ENCODE data around the gene HOXC6.

HOXC6 gene

DNA sequence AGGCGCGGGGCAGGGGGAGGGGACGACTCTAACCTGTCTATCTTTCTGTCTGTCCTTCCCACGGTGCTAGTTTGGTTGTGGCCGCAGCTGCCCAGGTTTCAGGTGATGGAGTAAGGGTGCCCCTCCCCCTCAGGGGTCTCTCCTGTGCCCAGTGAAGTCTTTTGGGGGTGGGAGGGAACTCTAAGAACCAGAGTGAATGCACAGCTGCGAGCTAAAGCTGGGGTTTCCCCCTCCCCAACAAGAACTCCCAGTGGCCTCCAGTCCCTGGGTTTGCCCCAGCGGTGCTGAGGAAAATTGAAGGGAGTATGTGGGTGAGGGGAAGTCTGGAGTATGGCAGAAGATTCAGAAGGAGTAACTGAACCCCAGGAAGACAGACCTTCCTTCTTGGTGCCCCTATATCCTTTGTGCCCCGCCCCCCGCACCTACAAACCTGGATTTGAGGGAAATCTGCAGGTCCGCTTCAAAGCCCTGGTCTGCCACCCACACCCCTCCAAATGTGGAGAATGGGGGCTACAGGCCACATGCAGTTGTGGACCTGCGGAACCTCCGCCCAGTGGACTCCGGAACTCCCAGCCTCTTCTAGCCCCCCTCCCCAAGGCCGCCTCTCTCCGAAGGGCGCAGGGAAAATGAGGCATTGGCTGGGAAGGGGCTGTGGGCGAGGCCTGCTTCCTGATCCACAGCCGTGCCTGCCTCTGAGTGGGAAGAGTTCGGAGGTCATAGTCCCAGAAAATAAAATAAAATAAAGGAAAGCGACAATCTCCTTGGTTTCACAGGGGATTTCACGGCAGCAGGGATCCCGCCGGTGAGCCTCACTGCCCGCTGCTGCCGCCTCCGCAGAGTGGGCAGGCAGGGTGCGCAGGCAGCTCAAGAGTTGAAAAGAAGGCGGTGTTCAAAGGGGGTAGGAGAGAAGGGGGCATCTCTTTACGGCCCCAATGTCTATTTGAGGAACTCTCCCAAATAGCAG, 31.7 kb upstream of the HOXC6 start:
- peak; percentile 69 for DNase-seq (ENCODE audit: low spot score)
- in situ Hi-C loops (cut with MboI; ENCODE audit: low pct_unique_long_range_greater_than_20kb, low sequenced_read_pairs, unreplicated experiment) = no loop called here
- TF ChIP-seq, protein P1, sequence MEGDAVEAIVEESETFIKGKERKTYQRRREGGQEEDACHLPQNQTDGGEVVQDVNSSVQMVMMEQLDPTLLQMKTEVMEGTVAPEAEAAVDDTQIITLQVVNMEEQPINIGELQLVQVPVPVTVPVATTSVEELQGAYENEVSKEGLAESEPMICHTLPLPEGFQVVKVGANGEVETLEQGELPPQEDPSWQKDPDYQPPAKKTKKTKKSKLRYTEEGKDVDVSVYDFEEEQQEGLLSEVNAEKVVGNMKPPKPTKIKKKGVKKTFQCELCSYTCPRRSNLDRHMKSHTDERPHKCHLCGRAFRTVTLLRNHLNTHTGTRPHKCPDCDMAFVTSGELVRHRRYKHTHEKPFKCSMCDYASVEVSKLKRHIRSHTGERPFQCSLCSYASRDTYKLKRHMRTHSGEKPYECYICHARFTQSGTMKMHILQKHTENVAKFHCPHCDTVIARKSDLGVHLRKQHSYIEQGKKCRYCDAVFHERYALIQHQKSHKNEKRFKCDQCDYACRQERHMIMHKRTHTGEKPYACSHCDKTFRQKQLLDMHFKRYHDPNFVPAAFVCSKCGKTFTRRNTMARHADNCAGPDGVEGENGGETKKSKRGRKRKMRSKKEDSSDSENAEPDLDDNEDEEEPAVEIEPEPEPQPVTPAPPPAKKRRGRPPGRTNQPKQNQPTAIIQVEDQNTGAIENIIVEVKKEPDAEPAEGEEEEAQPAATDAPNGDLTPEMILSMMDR (IDR thresholded peaks at IDR 0.05; ENCODE audit: extremely low read depth, insufficient read depth, missing control alignments) = no peak

DNA sequence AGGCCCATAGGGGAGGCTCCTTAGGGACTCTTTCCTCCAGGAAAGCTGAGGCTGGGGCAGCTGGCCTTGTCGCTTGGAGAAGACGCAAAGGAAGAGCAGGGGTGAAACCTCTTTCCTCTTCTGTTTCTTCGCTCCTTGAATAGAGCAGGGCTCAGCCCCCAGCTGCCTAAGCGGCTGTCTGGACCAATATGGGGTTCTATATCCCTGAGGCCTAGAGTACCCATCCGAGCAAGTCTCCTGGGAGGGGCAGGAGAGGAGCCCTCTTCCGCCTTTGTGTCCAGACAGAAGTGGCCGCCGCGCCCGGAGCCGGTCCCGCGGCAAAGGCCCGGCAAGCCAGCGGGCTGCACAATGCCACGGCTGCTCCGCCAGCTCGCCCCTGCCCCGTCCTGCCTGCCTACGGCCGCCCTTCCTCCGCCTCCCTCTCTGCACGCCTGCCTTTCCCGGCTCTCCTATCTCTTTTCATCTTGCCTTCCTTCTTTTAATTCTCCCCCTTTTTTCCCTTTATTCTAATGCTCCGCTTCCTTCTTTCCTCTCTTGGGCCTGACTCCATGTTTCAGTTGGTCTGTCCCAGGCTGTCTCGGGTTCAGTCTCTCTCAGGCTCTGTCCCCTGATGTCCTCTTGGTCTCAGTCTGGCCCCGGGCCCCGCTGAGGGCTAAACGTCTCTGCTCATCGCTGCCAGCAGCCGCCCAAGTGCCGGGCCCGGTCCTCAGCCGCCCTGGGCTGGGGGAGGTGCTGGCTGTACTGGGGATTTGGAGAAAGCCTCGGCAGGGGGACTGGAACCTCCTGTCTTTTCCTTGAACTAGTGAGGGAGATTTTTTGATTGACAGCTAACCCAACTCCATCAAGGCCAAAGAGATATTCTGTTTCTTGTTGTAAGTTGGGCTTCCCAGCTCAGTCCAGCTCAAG, 30.8 kb upstream of the HOXC6 start:
- no peak for DNase-seq (ENCODE audit: low spot score)
- TF ChIP-seq, protein P1 (IDR thresholded peaks at IDR 0.05; ENCODE audit: extremely low read depth, insufficient read depth, missing control alignments) = no peak
- in situ Hi-C loops (cut with MboI; ENCODE audit: low pct_unique_long_range_greater_than_20kb, low sequenced_read_pairs, unreplicated experiment) = no loop called here

DNA sequence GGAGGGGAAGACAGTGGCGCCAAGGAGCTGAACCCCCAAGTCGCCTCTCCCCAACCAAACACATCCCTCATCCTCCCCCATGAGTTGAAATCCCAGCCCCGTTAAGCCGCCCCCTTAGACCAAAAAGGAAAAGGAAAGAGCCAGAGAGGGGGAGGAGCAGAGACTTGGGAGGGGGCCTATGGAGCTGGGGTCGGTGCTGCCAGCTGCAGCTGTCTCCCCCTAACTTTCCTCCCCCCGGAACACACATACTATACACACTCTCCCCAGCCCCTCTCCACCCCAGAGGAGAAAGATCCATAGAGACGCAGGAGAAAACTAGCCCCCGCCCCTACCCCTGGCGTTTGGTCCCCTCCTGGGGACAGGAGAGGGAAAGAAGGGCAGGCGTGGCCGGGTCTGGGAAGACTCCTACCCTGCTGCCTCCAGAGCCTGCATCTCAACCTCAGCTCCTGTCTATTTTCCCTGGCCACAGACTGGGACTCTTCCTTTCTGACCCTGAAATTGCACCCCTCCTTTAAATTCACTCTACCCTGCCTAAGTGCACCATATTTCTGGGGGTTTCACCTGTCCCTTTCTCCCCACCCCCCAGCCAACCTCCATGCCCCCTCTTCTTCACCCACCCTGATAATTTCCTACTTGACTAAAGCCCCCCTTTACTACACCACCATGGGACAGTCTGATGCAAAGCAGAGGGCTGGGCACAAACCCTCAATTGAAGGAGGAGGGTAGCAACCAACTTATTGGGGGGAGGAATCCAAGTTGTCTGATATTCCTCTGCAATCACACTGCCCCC, 29.9 kb upstream of the HOXC6 start:
- in situ Hi-C loops (cut with MboI; ENCODE audit: low pct_unique_long_range_greater_than_20kb, low sequenced_read_pairs, unreplicated experiment) = no loop called here
- DNase-seq (ENCODE audit: low spot score) = no peak
- TF ChIP-seq, protein P1 (IDR thresholded peaks at IDR 0.05; ENCODE audit: extremely low read depth, insufficient read depth, missing control alignments) = no peak

DNA sequence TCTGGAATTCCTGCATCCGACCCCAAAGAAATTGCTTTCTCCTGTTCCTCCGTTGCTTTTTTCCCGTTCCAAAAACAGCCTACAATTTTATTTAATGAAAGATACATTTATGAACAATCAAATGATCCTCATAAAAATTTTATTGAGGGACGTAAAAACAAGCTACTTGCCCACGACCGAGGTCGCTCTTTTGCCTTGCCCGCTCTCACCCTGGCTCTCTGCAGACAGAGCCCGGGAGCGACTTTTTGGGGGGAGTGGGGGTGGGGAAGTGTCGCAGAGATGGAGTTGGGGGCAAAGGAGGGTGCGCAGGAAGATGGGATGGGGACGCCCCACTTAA, 29.4 kb upstream of the HOXC6 start:
- DNase-seq (ENCODE audit: low spot score) = no peak
- TF ChIP-seq, protein P1 (IDR thresholded peaks at IDR 0.05; ENCODE audit: extremely low read depth, insufficient read depth, missing control alignments) = no peak
- in situ Hi-C loops (cut with MboI; ENCODE audit: low pct_unique_long_range_greater_than_20kb, low sequenced_read_pairs, unreplicated experiment) = no loop called here

DNA sequence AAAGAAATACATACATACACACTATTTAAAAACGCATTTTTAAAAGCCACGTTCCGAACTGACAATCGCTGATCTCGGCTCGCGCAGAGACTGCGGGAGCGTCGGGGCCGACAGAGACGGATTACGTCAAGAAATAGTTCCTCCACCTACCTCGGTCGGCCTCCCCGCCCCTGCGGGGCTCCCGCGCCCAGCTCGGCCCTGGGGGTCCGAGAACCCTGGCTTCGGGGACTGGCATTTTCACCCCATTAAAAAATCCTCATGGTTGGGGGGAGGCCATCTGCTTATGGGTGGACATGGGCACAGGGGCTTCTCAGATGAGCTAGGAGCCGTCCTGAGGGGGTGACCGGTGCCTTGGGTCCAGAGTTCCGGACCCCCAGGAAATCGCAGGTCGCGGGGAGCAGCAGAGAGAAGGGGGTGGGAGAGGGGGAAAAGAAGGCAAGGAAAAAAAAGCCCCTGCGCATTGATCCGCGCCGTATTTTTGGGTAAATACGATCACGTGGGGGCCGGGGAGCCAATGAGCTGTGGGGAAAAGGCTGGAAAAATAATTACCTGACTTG, 28.6 kb upstream of the HOXC6 start:
- in situ Hi-C loops (cut with MboI; ENCODE audit: low pct_unique_long_range_greater_than_20kb, low sequenced_read_pairs, unreplicated experiment) = loop anchor here (25.0 kb wide), 1 partner anchor 363 kb away; the partner anchor contains the start of gene GPR84
- TF ChIP-seq, protein P1 (IDR thresholded peaks at IDR 0.05; ENCODE audit: extremely low read depth, insufficient read depth, missing control alignments) = no peak
- DNase-seq (ENCODE audit: low spot score) = no peak

All from GM13977 (cell line).